Activated T-cell treated with anti-CD3 and anti-CD28 coated beads, Interleukin-2, amount 50 U/mL, for 1 hour (primary cell): ENCODE measurements around the gene TMEM178B.

ENCODE experiments used
- DNase-seq: peaks from one replicate; pipeline ENCODE4 v3.0.0-alpha.2; 2020

TMEM178B gene

DNA sequence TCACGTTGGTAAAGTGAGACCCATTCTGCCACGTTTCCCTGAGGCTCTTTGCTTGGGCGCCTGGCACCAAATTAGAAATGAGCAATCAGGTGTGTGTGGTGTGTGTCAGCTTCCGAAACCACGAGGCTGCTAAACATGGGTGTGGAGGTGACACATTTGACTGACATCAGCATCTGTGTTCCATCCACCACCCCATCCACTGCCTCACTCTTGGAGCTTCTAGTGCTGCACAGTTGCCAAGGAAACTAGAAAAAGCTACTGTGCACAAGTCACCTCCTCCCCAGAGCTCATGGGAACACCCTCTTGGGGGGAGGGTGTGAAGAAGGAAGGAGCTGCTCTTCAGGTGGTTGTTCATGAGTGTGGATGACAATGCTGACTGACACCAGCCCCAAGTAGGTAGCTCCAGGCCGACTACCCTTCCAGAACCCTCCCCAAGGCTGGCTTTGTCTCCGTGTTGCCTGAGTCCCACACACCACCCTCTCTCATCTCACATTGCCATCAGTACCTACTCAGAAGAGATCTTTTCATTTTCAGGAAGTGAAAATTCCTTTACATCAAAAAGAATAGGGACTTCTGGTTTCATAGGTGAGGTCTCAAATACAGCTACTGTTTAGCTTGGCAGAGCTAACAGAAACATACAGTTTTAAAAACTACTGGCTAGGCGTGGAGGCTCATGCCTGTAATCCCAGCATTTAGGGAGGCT, 152.2 kb downstream of the TMEM178B start:
- DNase-seq = no peak

GRCh38 chr7:141227454-141227853, 153.6 kb downstream of the TMEM178B start:
- no peak for DNase-seq

GRCh38 chr7:141228482-141228881, 154.6 kb downstream of the TMEM178B start:
- no peak for DNase-seq

GRCh38 chr7:141231018-141231792, 157.3 kb downstream of the TMEM178B start:
- no peak for DNase-seq

DNA sequence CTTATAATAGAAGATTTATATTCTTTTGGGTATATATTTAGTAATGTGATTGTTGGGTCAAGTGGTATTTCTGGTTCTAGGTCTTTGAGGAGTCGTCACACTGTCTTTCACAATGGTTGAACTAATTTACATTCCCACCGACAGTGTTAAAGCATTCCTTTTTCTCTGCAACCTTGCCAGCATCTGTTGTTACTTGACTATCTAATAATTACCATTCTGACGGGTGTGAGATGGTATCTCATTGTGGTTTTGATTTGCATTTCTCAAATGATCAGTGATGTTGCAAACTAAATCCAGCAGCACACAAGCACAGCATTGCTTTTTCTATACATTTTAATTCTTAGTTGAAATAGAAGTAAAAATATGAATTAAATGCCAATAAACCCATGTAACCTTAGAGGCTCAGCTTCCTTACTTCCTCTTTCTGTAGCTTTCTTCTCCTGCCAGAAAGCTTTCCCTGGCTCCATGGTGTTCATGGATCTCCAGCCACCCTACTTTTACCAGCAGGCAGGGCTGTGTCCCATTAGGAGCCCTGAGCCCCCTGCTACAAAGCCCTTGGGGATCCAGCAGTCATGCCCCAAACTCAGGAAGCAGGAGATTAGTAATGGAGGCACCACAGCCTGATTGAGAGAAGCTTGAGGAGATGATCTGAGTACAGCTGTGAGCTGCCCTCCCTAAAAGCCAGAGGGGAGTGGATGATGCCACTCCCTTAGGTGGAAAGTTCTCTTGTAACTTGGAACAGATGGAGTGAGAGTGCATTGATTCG, 158.6 kb downstream of the TMEM178B start:
- no peak for DNase-seq

DNA sequence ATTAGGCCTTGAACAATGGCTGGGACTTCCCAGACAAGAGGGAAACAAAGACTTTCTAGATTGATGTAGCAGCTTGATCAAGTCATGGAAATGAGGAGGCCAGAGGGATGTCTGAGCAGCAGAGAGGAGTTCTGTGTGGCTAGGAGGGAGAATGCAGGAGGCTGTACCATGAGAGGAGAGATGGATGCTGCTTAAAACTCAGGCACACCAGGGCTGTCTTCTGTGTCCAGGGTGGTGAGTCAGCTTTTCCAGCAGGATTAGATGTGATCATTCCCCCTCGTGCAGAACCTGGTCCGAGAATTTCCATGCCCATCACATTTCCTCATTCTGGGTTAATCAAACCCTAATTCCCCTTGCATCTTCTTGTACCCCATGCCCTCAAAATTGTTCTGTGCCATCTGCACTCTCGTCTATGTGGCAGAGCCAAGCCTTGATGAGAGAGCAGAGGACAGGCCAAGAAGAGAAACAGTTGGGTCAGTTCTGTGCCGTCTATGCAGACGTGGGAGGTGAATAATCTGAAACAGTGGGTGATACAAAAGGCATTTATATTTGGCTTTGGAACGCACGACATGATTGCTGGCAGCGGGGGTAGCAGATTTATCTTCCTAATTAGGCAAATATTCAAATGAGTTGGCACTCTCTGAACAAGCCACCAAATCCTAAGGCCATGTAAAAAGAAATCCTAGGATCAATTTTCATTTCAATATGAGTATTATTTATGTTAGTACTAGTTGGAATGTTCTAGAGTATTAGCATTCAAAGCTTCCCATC, 160.7 kb downstream of the TMEM178B start:
- no peak for DNase-seq

GRCh38 chr7:141235656-141236055, 161.8 kb downstream of the TMEM178B start:
- no peak for DNase-seq

DNA sequence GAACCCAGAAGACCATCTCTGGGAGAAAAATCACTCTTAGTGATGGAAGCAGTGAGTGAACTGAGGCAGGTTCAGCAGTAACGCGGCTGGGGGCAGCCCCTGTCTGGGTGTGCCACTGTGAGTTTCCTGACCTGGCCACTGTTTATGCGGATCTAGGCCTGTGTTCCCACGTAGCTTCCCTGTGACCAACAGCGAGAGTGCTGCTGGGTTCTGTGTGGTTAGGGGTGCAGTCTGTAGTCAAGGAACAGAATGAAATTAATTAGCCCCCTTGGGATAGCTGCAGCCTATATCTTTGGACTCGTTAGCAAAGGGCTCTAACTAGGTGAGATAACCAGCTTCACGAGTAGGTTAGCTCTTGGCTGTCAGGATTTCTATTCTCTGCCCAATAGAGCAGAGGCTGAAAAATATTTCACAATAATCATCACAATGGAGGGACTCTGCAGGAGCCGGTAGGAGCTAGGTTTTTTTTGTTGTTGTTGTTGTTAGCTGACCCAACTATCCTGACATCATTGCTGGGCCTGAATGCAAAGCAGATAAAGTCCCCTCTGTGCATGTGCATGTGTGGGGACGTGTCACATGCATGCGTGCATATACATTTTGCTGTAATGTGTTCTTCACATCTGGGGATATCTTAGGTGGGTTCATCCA, 164.9 kb downstream of the TMEM178B start:
- no peak for DNase-seq

DNA sequence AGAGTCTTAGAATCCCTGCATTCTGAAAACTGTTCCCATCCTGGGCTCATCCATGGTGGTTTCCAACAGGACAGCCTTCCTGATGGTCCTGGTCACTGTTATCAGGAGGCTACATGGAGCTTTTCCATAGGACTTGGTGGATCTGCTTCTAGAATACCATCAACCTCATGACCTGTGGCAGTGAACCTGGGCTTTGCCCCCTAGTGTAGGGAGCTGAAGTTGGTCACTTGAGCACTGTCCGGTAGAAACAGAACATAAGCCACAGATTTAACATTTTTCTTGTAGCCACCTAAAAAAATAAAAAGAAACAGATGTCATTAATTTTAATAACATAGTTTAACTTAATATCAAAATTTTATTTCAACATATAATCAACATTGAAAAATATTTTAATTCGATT, 165.8 kb downstream of the TMEM178B start:
- no peak for DNase-seq

DNA sequence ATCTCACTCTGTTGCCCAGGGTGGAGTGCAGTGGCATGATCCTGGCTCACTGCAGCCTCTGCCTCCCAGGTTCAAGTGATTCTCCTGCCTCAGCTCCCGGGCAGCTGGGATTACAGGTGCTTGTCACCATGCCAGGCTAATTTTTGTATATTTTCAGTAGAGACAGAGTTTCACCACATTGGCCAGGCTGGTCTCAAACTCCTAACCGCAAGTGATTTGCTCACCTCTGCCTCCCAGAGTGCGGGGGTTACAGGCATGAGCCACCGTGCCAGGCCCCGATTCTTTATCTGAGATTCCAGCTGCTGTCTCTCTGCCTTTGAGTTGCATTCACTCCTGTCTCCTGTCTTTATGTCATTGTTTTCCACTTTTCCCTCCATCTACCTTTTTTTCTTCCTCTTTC, 168.7 kb downstream of the TMEM178B start:
- DNase-seq = no peak

GRCh38 chr7:141243368-141243767, 169.5 kb downstream of the TMEM178B start:
- no peak for DNase-seq

DNA sequence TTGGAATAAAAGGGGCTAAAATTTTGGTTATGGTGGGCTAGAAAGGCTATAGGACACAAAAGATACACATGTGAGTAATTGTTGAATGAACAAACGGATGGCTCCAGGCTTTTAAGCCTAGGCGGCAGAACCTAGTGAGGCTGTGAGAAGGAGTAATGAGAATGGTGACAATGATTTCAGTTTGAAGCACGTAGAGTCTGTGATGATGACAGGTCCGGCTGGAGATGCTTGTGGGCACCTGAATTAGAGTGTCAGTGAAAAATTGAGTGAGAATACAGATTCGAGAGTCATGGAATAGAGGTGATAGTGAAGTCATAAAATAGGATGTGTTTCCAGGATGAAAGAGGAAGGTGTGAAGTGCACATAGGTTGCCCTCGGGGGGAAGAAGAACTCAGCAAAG, 170.6 kb downstream of the TMEM178B start:
- no peak for DNase-seq

GRCh38 chr7:141246426-141246825, 172.6 kb downstream of the TMEM178B start:
- DNase-seq = no peak

DNA sequence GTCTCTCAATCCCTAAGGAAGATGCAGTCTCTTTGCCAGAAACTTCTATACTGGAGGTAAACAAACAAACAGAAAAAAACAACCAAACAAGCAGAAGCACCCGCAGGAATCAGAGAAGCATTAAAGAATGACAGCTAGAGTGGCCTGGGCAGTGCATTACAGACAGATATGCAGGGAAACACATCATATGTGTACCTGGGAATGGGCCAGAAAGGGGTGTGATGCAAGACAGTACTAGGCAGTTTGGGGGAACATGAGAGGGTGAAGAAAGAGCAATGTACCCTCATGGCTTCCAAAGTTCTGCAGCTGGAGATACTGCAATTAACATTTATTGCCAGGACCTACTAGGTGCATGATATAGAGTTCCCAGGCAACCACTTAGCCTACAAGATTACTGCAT, 177.3 kb downstream of the TMEM178B start:
- no peak for DNase-seq

GRCh38 chr7:141251957-141252356, 178.1 kb downstream of the TMEM178B start:
- DNase-seq = no peak

DNA sequence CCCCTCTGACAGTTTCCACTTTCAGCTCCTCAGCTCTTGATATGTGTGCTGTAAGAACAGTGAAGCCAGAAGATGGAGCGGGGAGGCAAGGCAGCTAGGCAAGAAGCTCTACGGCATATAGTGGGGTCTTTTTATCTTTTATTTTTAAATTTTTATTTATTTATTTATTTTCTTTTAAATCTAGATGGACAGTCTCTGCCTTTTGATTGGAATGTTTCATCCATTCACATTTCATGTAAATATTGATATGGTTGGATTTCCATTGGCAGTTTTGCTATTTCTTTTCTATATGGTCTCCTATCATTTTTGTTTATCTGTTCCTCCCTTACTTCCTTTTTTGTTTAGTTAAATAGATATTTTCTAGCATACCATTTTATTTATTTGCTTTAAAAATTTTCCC, 183.7 kb downstream of the TMEM178B start:
- DNase-seq = no peak

DNA sequence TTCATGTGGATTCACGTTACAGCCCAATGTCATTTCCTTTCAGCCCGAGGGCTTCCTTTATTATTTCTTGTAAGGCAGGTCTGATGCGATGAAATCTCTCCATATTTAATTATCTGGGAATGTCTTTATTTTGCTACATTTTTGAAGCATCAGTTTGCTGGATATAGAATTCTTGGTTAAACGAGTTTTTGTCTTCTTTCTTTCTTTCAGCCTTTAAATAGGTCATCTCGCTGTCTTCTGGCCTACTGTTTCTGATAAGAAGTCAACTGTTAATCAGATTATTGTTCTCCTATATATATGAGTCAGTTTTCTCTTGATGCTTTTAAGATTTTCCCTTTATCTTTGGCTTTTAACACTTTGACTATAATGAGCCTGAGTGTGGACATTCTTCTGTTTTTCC, 184.7 kb downstream of the TMEM178B start:
- DNase-seq = no peak

DNA sequence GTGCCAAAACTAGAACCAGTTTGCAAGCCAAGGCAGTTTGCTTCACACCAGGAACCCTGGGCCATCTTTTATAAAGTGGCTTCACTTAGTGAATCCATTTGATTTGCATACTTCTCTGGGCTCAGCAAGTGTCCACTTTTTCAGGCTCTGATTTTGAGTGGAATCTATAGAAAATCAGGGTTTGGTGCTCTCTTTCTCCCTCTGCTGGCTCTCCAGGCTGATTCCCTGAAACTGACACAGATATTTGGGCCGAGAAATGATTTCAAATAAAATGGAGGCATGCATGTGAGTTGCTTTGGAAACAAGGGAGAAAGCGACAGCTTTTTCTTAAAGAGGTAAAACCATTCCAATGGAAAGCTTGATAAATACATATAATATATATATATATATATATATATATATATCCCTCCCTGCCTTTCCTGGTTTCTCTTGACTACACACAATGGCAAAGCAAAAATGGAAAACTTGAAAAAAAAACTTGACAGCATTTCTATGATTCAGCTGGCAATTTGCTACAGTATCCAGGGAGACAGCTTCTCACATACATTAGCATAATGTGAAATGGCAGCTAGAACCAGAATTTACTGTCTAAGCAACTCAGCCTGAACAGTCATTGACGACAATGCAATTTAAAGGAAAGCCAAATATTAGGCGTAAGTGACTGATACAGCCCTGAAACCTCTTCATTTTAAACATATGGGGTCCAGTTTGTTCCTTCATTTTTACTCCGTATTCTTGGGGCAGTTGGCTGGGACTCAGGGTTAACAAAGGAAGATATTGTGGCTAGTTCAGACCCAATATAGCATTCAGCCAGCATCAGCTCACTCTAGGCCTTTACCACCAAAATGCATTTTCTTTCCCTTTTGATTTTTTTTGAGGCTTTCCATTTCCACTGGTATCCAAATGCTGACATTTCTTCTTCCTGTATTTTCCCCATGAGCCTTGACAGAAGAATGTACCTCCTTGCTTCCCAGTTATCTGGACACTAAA, 188.5 kb downstream of the TMEM178B start:
- no peak for DNase-seq

- no peak for DNase-seq
Measured at GRCh38 chr7:141263508-141263907, 189.6 kb downstream of the TMEM178B start.

DNA sequence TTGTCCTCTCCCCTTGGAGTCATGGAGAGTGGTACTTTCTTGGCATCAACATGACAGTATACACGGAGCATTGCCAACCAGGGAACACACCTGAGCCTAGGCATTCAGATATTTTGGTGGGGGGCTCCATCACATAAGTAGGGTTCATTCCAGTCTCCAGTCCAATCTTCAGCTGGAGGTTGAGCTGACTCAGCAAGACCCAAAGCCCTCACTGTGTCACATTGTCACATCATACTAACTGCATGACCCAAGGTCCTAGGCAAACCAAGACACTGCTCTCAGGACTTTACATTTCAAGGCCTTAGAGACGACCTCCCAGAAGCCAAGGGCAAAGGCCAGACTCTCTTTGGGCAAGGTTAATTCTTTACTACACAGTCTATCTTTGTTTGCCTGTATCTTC, 190.1 kb downstream of the TMEM178B start:
- no peak for DNase-seq

DNA sequence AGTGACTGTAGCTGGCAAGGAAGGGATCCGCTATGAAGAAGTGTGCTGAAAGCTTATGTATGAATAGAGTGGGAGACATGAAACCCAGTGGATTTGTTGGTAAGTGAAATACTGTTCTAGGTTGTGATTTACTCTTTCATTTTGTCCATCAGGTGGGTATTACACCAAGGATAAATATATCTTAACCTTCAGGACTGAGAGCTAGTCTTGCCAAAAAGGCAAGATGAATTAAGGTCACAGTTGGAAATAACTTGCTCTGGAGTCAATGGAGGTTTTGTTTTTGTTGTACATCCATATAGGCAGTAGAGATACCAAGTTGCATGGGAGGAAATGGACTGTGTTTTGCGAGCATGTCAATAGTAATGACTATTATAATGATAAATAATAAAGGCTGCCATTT, 190.6 kb downstream of the TMEM178B start:
- no peak for DNase-seq
